PFSK-1 (cell line): ENCODE measurements around the gene RAB38.

ENCODE experiments used
- FOXP2 ChIP-seq: optimal IDR thresholded peaks from 2 replicates; pipeline ENCODE3; 2011; ENCODE audit warnings: borderline replicate concordance, control low read depth, inconsistent platforms; ENCODE audit not compliant: insufficient read depth; ENCODE audit errors: extremely low read length, extremely low read depth
- POLR2AphosphoS5 ChIP-seq: IDR thresholded peaks from 2 replicates; pipeline ENCODE4 v1.6.1; 2012; ENCODE audit warnings: low read depth, mild to moderate bottlenecking, control low read depth, low read length, moderate library complexity
- REST ChIP-seq, 2 experiments: IDR thresholded peaks; 2 replicates each; pipeline versions ENCODE4 v1.6.1 to v1.8.0; 2011 to 2012; ENCODE audit warnings: low read depth in 2 of 2, low read length in 2 of 2, control low read depth in 1 of 2, inconsistent platforms in 1 of 2, mild to moderate bottlenecking in 1 of 2, moderate library complexity in 1 of 2; ENCODE audit not compliant: insufficient read depth in 1 of 2
- SIN3A ChIP-seq: IDR thresholded peaks from 2 replicates; pipeline ENCODE4 v1.6.1; 2012; ENCODE audit warnings: mild to moderate bottlenecking, low read length, moderate library complexity, borderline replicate concordance; ENCODE audit not compliant: insufficient read depth
- TAF1 ChIP-seq: IDR thresholded peaks from 2 replicates; pipeline ENCODE4 v1.6.1; 2012; ENCODE audit warnings: low read length, control low read depth, borderline replicate concordance; ENCODE audit not compliant: insufficient read depth

The RAB38 gene

GRCh38 chr11:88204353-88204752 is 29.1 kb upstream of the RAB38 start:
- no peak for TF ChIP-seq REST (IDR thresholded peaks at IDR 0.05; ENCODE audit: insufficient read depth in 1 of 2, low read depth in 2 of 2, low read length in 2 of 2)

- no peak for TF ChIP-seq REST (IDR thresholded peaks at IDR 0.05; ENCODE audit: insufficient read depth in 1 of 2, low read depth in 2 of 2, low read length in 2 of 2)
- no peak for TF ChIP-seq POLR2AphosphoS5
- no peak for TF ChIP-seq TAF1
- no peak for TF ChIP-seq FOXP2
- TF ChIP-seq SIN3A = no peak
These were observed 28.4 kb upstream of the RAB38 start for GRCh38 chr11:88203604-88204003.

DNA sequence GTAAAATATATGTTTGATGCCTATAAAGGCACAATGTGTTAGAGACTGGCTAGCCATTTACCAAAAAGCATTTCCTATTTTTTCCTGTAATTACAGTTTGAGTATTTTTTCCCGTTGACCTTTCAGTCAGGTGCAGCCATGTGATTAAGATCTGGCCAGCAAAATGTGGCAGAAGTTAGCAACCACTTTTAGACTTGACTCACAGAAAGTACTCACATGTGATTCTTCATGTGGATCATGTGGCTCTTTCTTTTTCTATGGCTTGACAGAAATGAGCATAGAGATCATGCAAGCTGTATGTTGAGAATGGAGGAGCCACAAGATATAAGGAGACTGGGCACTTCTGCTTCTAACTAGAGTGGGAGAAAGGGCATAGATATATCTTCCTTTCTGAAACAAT is 27.3 kb upstream of the RAB38 start:
- TF ChIP-seq TAF1 (no peak), FOXP2 (no peak), REST (IDR thresholded peaks at IDR 0.05; ENCODE audit: insufficient read depth in 1 of 2, low read depth in 2 of 2, low read length in 2 of 2) (no peak), SIN3A (no peak), POLR2AphosphoS5 (no peak)

- no peak for TF ChIP-seq FOXP2
- no peak for TF ChIP-seq TAF1
- no peak for TF ChIP-seq SIN3A
- TF ChIP-seq POLR2AphosphoS5 = no peak
- no peak for TF ChIP-seq REST (IDR thresholded peaks at IDR 0.05; ENCODE audit: insufficient read depth in 1 of 2, low read depth in 2 of 2, low read length in 2 of 2)
These were observed 21.1 kb upstream of the RAB38 start for GRCh38 chr11:88196393-88196792.

- TF ChIP-seq TAF1 (no peak), FOXP2 (no peak), REST (IDR thresholded peaks at IDR 0.05; ENCODE audit: insufficient read depth in 1 of 2, low read depth in 2 of 2, low read length in 2 of 2) (no peak)
These were observed 20.7 kb upstream of the RAB38 start for GRCh38 chr11:88195908-88196307.
